Activated gamma-delta T cell treated with anti-CD3 and anti-CD28 coated beads, Interleukin-2, amount 50 U/mL, for 16 hours (primary cell): ENCODE measurements around the gene PPP1R1C.
"Not testable (repeated sequence)": the region's sequence is repeated elsewhere in the genome, so short reads cannot be mapped to it uniquely, and the experiment has no call there.

Experiments
- DNase-seq: peaks from one replicate; pipeline ENCODE4 v3.0.0-alpha.2; 2020; ENCODE audit warnings: low read depth

PPP1R1C gene

GRCh38 chr2:181985632-181986205 is at the start of gene PPP1R1C:
Gene PPP1R1C (plus strand): TSS chr2:181985853. CDS start chr2:181986111, 258 bp downstream.
- no peak for DNase-seq

GRCh38 chr2:181937473-181937872 is 48.2 kb upstream of the PPP1R1C start:
- DNase-seq, result no peak

GRCh38 chr2:181943411-181944124 is 42.1 kb upstream of the PPP1R1C start:
- no peak for DNase-seq

GRCh38 chr2:181944164-181944913 is 41.3 kb upstream of the PPP1R1C start:
- DNase-seq, result no peak

- DNase-seq, result no peak
Measured at GRCh38 chr2:181944914-181945291, 40.8 kb upstream of the PPP1R1C start.

GRCh38 chr2:181946444-181947127 is 39.1 kb upstream of the PPP1R1C start:
- no peak for DNase-seq

- no peak for DNase-seq
Measured at GRCh38 chr2:181947273-181947672, 38.4 kb upstream of the PPP1R1C start.

GRCh38 chr2:181948227-181948626 is 37.4 kb upstream of the PPP1R1C start:
- no peak for DNase-seq

- DNase-seq, result no peak
Measured at GRCh38 chr2:181949047-181949446, 36.6 kb upstream of the PPP1R1C start.

GRCh38 chr2:181952404-181953226 is 33.0 kb upstream of the PPP1R1C start:
- no peak for DNase-seq

- peak; percentile 50 for DNase-seq
Measured at GRCh38 chr2:181953881-181954537, 31.6 kb upstream of the PPP1R1C start.

GRCh38 chr2:181954538-181954883 is 31.1 kb upstream of the PPP1R1C start:
- DNase-seq, result no peak

- DNase-seq, result no peak
Measured at GRCh38 chr2:181955010-181955409, 30.6 kb upstream of the PPP1R1C start.

GRCh38 chr2:181955866-181956265 is 29.8 kb upstream of the PPP1R1C start:
- not testable (repeated sequence) for DNase-seq

- no peak for DNase-seq
Measured at GRCh38 chr2:181957668-181958067, 28.0 kb upstream of the PPP1R1C start.

GRCh38 chr2:181958726-181959125 is 26.9 kb upstream of the PPP1R1C start:
- DNase-seq, result no peak

- DNase-seq, result no peak
Measured at GRCh38 chr2:181959508-181959907, 26.1 kb upstream of the PPP1R1C start.

GRCh38 chr2:181961167-181961566 is 24.5 kb upstream of the PPP1R1C start:
- not testable (repeated sequence) for DNase-seq

- DNase-seq, result no peak
Measured at GRCh38 chr2:181962142-181962541, 23.5 kb upstream of the PPP1R1C start.

- DNase-seq, result no peak
Measured at GRCh38 chr2:181970160-181970794, 15.4 kb upstream of the PPP1R1C start.

GRCh38 chr2:181971032-181971431 is 14.6 kb upstream of the PPP1R1C start:
- DNase-seq, result no peak
